Left kidney (tissue), 8 donors: ENCODE measurements around the gene PSD2. TPM values are rescaled to one million over a fixed set of nuclear protein-coding genes. Genes with fewer than 3 reads are reported as not detected.
A peak's percentile ranks its signal among the peaks of the same experiment; 100 is the strongest.

Experiments
- DNase-seq: peaks from one replicate; pipeline ENCODE4 v3.0.0-alpha.2; 2013
- long read RNA-seq, 8 donors: transcript quantifications; one replicate each; lab custom pipeline, GENCODE V29; 2026
- polyA plus RNA-seq: library from polyadenylated mRNA; unstranded; fragments of 120-200 nt; gene quantifications from one replicate; pipeline ENCODE4 v1.2.1, GENCODE V29; 2013; ENCODE audit not compliant: insufficient read length

The PSD2 gene
- 2.2 TPM for polyA plus RNA-seq
- long read RNA-seq, donor 1, result 0 reads
- long read RNA-seq, donor 2, result 0 reads
- long read RNA-seq, donor 3, result 0 reads
- long read RNA-seq, donor 4, result 0 reads
- long read RNA-seq, donor 5, result 0 reads
- long read RNA-seq, donor 6, result 0 reads
- long read RNA-seq, donor 7, result 0 reads
- long read RNA-seq, donor 8, result 0 reads

- no peak for DNase-seq
These were observed at the start of gene PSD2 for GRCh38 chr5:139795074-139796001. TSS of gene PSD2 (plus strand) at chr5:139795808. CDS start at chr5:139809441, 13,633 bp downstream.

- DNase-seq, result peak; percentile 78
These were observed 48.7 kb upstream of the PSD2 start for GRCh38 chr5:139746691-139747582.

GRCh38 chr5:139747583-139748504 is 47.8 kb upstream of the PSD2 start:
- no peak for DNase-seq

- no peak for DNase-seq
These were observed 47.1 kb upstream of the PSD2 start for GRCh38 chr5:139748505-139748826.

- no peak for DNase-seq
These were observed 46.4 kb upstream of the PSD2 start for GRCh38 chr5:139749242-139749641.

GRCh38 chr5:139751236-139751635 is 44.4 kb upstream of the PSD2 start:
- no peak for DNase-seq

- no peak for DNase-seq
These were observed 42.8 kb upstream of the PSD2 start for GRCh38 chr5:139752506-139753473.

- DNase-seq, result peak; percentile 62
These were observed 39.5 kb upstream of the PSD2 start for GRCh38 chr5:139755892-139756671.

- DNase-seq, result no peak
These were observed 38.6 kb upstream of the PSD2 start for GRCh38 chr5:139756971-139757370.

GRCh38 chr5:139757727-139758509 is 37.7 kb upstream of the PSD2 start:
- DNase-seq, result no peak

GRCh38 chr5:139758510-139759075 is 37.0 kb upstream of the PSD2 start:
- no peak for DNase-seq

GRCh38 chr5:139759219-139759721 is 36.3 kb upstream of the PSD2 start:
- no peak for DNase-seq

- no peak for DNase-seq
These were observed 35.2 kb upstream of the PSD2 start for GRCh38 chr5:139760066-139761056.

GRCh38 chr5:139761057-139761450 is 34.6 kb upstream of the PSD2 start:
- DNase-seq, result no peak

- no peak for DNase-seq
These were observed 34.1 kb upstream of the PSD2 start for GRCh38 chr5:139761501-139761900.

- DNase-seq, result no peak
These were observed 32.9 kb upstream of the PSD2 start for GRCh38 chr5:139762615-139763170.
